GM12873 (cell line): Measurements from ENCODE around the gene CALML6.

ENCODE experiments used
- TF ChIP-seq, protein P1 (sequence below): IDR thresholded peaks from 2 replicates; pipeline ENCODE4 v1.5.1; 2012; ENCODE audit warnings: low read depth, mild to moderate bottlenecking, moderate library complexity, low read length, control low read depth; ENCODE audit not compliant: insufficient read depth; ENCODE audit errors: missing control alignments

Gene CALML6

DNA sequence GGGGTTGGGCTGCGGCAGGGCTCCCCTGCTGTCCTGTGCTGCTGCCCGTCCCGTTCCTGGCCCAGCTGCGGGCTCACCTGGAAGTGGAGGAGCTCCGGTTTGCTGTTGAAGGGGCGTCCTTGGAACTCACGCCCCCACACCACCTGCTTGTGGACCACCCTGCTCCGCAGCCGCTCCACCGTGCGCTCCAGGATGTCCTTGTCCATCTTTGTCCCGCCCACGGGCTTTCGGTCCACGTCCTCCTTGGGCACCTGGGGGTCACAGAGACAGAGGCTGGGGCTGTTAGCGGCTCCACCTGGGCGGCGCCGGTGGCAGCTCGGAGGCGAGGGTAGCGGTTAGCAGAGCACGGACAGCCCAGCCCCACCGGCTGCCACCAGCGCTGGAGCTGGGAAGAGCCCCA, 49.8 kb downstream of the CALML6 start:
- TF ChIP-seq, protein P1, sequence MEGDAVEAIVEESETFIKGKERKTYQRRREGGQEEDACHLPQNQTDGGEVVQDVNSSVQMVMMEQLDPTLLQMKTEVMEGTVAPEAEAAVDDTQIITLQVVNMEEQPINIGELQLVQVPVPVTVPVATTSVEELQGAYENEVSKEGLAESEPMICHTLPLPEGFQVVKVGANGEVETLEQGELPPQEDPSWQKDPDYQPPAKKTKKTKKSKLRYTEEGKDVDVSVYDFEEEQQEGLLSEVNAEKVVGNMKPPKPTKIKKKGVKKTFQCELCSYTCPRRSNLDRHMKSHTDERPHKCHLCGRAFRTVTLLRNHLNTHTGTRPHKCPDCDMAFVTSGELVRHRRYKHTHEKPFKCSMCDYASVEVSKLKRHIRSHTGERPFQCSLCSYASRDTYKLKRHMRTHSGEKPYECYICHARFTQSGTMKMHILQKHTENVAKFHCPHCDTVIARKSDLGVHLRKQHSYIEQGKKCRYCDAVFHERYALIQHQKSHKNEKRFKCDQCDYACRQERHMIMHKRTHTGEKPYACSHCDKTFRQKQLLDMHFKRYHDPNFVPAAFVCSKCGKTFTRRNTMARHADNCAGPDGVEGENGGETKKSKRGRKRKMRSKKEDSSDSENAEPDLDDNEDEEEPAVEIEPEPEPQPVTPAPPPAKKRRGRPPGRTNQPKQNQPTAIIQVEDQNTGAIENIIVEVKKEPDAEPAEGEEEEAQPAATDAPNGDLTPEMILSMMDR: no peak

GRCh38 chr1:1965546-1965945, 50.5 kb downstream of the CALML6 start:
- TF ChIP-seq, protein P1: no peak

- TF ChIP-seq, protein P1: no peak
Observed at GRCh38 chr1:1966071-1966740, 51.1 kb downstream of the CALML6 start.
